HG02938 (cell line): ENCODE results near the gene EYA3.

Experiments used
- ATAC-seq: cut with Tn5 transposase; IDR thresholded peaks from one replicate; pipeline ENCODE4 v1.9.1; 2021; ENCODE audit warnings: mild to moderate bottlenecking, moderate library complexity; ENCODE audit not compliant: unreplicated experiment

The EYA3 gene

GRCh38 chr1:28114844-28115243 lies 26.4 kb upstream of the EYA3 start:
- no peak for ATAC-seq

GRCh38 chr1:28113242-28113572 lies 24.8 kb upstream of the EYA3 start:
- ATAC-seq, result no peak

GRCh38 chr1:28112388-28113241 lies 24.2 kb upstream of the EYA3 start:
- no peak for ATAC-seq

- no peak for ATAC-seq
Observed at GRCh38 chr1:28111157-28111556, 22.7 kb upstream of the EYA3 start.

GRCh38 chr1:28110555-28110954 lies 22.1 kb upstream of the EYA3 start:
- no peak for ATAC-seq

GRCh38 chr1:28109639-28110038 lies 21.2 kb upstream of the EYA3 start:
- ATAC-seq, result no peak

GRCh38 chr1:28108001-28108400 lies 19.6 kb upstream of the EYA3 start:
- no peak for ATAC-seq

- no peak for ATAC-seq
Observed at GRCh38 chr1:28104866-28105467, 16.6 kb upstream of the EYA3 start.

GRCh38 chr1:28102189-28102588 lies 13.8 kb upstream of the EYA3 start:
- no peak for ATAC-seq

GRCh38 chr1:28099050-28099769 lies 10.8 kb upstream of the EYA3 start:
- no peak for ATAC-seq

GRCh38 chr1:28097100-28097472 lies 8.7 kb upstream of the EYA3 start:
- no peak for ATAC-seq

- no peak for ATAC-seq
Observed at GRCh38 chr1:28096210-28097099, 8.0 kb upstream of the EYA3 start.

- ATAC-seq, result no peak
Observed at GRCh38 chr1:28091043-28091781, 2.8 kb upstream of the EYA3 start.

- ATAC-seq, result no peak
Observed at GRCh38 chr1:28087614-28088167, 719 bp downstream of the EYA3 start.

GRCh38 chr1:28086651-28087050 lies 1.8 kb downstream of the EYA3 start:
- no peak for ATAC-seq

- ATAC-seq, result no peak
Observed at GRCh38 chr1:28085129-28085528, 3.3 kb downstream of the EYA3 start.

- no peak for ATAC-seq
Observed at GRCh38 chr1:28083876-28084275, 4.5 kb downstream of the EYA3 start.

- ATAC-seq, result no peak
Observed at GRCh38 chr1:28078680-28079626, 9.5 kb downstream of the EYA3 start.

- ATAC-seq, result no peak
Observed at GRCh38 chr1:28078262-28078661, 10.1 kb downstream of the EYA3 start.
